HEK293 (cell line): ENCODE data around the gene DDN.

Experiments
- CTCF ChIA-PET: fragments of 350-600 bp; formaldehyde crosslinking; extraction: SDS; loops from one replicate; lab custom pipeline; 2021; ENCODE audit warnings: antibody characterized with exemption; lab: Yijun Ruan, JAX
- POLR2A ChIA-PET: fragments of 300-600 bp; formaldehyde crosslinking; extraction: SDS; loops from one replicate; lab custom pipeline; 2020; ENCODE audit warnings: antibody characterized with exemption, inconsistent platforms; lab: Yijun Ruan, JAX
- H3K27ac ChIP-seq: fragments of 200-500 bp; sonication (Bioruptor generic); 2 replicates; pipeline ENCODE4 v1.5.1; 2014; ENCODE audit warnings: low read depth, low read length, control low read depth, inconsistent platforms; ENCODE audit errors: extremely low read depth
- H3K36me3 ChIP-seq, 2 experiments: fragments of 200-500 bp in 1 of 2; sonication (Bioruptor generic) in 1 of 2; 1 replicate in 1 of 2; 2 replicates in 1 of 2; pipeline ENCODE4 v1.5.1; 2014 to 2017; ENCODE audit warnings: inconsistent platforms in 2 of 2, low read length in 2 of 2; ENCODE audit not compliant: control insufficient read depth in 2 of 2, insufficient read depth in 1 of 2
- H3K4me1 ChIP-seq: fragments of 200-500 bp; sonication (Bioruptor generic); 2 replicates; pipeline ENCODE4 v1.5.1; 2014; ENCODE audit warnings: mild to moderate bottlenecking, low read length, inconsistent platforms; ENCODE audit not compliant: control insufficient read depth, insufficient read depth
- H3K4me3 ChIP-seq: 2 replicates; pipeline ENCODE4 v1.5.1; 2011; ENCODE audit warnings: low read depth, mild to moderate bottlenecking, control low read depth, low read length, moderate library complexity
- H3K9me3 ChIP-seq: fragments of 200-500 bp; sonication (Bioruptor generic); 2 replicates; pipeline ENCODE4 v1.5.1; 2014; ENCODE audit warnings: low read depth, low read length, inconsistent platforms; ENCODE audit not compliant: control insufficient read depth, insufficient read depth
- GLI4 ChIP-seq: fragments of 450-650 bp; formaldehyde crosslinking; IDR thresholded peaks from 2 replicates; pipeline ENCODE4 v1.5.1; 2016; ENCODE audit warnings: missing biosample characterization, missing genetic modification characterization
- GLIS1 ChIP-seq: fragments of 450-650 bp; formaldehyde crosslinking; IDR thresholded peaks from 2 replicates; pipeline ENCODE4 v1.5.1; 2016; ENCODE audit warnings: missing biosample characterization, missing genetic modification characterization
- HOXA7 ChIP-seq: sonication (generic); formaldehyde crosslinking; IDR thresholded peaks from 2 replicates; pipeline ENCODE4 v1.8.1; 2022; ENCODE audit warnings: missing genetic modification reagents, borderline replicate concordance
- KLF10 ChIP-seq: fragments of 450-650 bp; IDR thresholded peaks from 2 replicates; pipeline ENCODE4 v1.5.1; 2018; ENCODE audit warnings: missing biosample characterization, mild to moderate bottlenecking, missing genetic modification characterization
- MEIS1 ChIP-seq: sonication (generic); formaldehyde crosslinking; IDR thresholded peaks from 2 replicates; pipeline ENCODE4 v1.8.1; 2022; ENCODE audit warnings: missing genetic modification reagents, mild to moderate bottlenecking, borderline replicate concordance
- MZF1 ChIP-seq: fragments of 450-650 bp; formaldehyde crosslinking; IDR thresholded peaks from 2 replicates; pipeline ENCODE4 v1.5.1; 2017; ENCODE audit warnings: missing biosample characterization, missing genetic modification characterization, borderline replicate concordance
- OVOL3 ChIP-seq: fragments of 450-650 bp; formaldehyde crosslinking; IDR thresholded peaks from 2 replicates; pipeline ENCODE4 v1.5.1; 2016; ENCODE audit warnings: missing biosample characterization, missing genetic modification characterization
- PATZ1 ChIP-seq: fragments of 450-650 bp; formaldehyde crosslinking; IDR thresholded peaks from 2 replicates; pipeline ENCODE4 v1.5.1; 2016; ENCODE audit warnings: missing biosample characterization, missing genetic modification characterization
- RBAK ChIP-seq: fragments of 450-650 bp; formaldehyde crosslinking; IDR thresholded peaks from 2 replicates; pipeline ENCODE4 v1.5.1; 2016; ENCODE audit warnings: missing biosample characterization, missing genetic modification characterization
- REPIN1 ChIP-seq: fragments of 450-650 bp; formaldehyde crosslinking; IDR thresholded peaks from 2 replicates; pipeline ENCODE4 v1.5.1; 2017; ENCODE audit warnings: missing biosample characterization, missing genetic modification characterization, low read depth
- SCRT1 ChIP-seq: fragments of 450-650 bp; formaldehyde crosslinking; IDR thresholded peaks from 2 replicates; pipeline ENCODE4 v1.5.1; 2016; ENCODE audit warnings: missing biosample characterization, missing genetic modification characterization, borderline replicate concordance
- SCRT2 ChIP-seq: fragments of 450-650 bp; formaldehyde crosslinking; IDR thresholded peaks from 2 replicates; pipeline ENCODE4 v1.5.1; 2016; ENCODE audit warnings: missing biosample characterization, missing genetic modification characterization
- SP2 ChIP-seq: fragments of 450-650 bp; formaldehyde crosslinking; IDR thresholded peaks from 2 replicates; pipeline ENCODE4 v1.5.1; 2016; ENCODE audit warnings: missing biosample characterization, missing genetic modification characterization
- ZBTB1 ChIP-seq: fragments of 450-650 bp; formaldehyde crosslinking; IDR thresholded peaks from 2 replicates; pipeline ENCODE4 v1.5.1; 2016; ENCODE audit warnings: missing biosample characterization, missing genetic modification characterization
- ZBTB7A ChIP-seq: fragments of 450-650 bp; formaldehyde crosslinking; IDR thresholded peaks from 2 replicates; pipeline ENCODE4 v1.5.1; 2016; ENCODE audit warnings: low read depth, missing biosample characterization, missing genetic modification characterization
- ZFP3 ChIP-seq: fragments of 450-650 bp; formaldehyde crosslinking; IDR thresholded peaks from 2 replicates; pipeline ENCODE4 v1.5.1; 2016; ENCODE audit warnings: low read depth, missing biosample characterization, missing genetic modification characterization
- ZNF112 ChIP-seq: fragments of 450-650 bp; formaldehyde crosslinking; IDR thresholded peaks from 2 replicates; pipeline ENCODE4 v1.5.0; 2017; ENCODE audit warnings: missing biosample characterization, missing genetic modification characterization
- ZNF157 ChIP-seq: fragments of 450-650 bp; formaldehyde crosslinking; IDR thresholded peaks from 2 replicates; pipeline ENCODE4 v1.5.1; 2016; ENCODE audit warnings: missing biosample characterization, missing genetic modification characterization
- ZNF221 ChIP-seq: fragments of 450-650 bp; formaldehyde crosslinking; IDR thresholded peaks from 2 replicates; pipeline ENCODE4 v1.5.1; 2017; ENCODE audit warnings: missing biosample characterization, missing genetic modification characterization, borderline replicate concordance
- ZNF394 ChIP-seq: fragments of 450-650 bp; formaldehyde crosslinking; IDR thresholded peaks from 2 replicates; pipeline ENCODE4 v1.5.1; 2016; ENCODE audit warnings: missing biosample characterization, missing genetic modification characterization, mild to moderate bottlenecking, moderate library complexity, borderline replicate concordance
- ZNF549 ChIP-seq: fragments of 450-650 bp; IDR thresholded peaks from 2 replicates; pipeline ENCODE4 v1.5.1; 2018; ENCODE audit warnings: missing biosample characterization, missing genetic modification characterization, mild to moderate bottlenecking, inconsistent platforms, moderate library complexity
- ZNF600 ChIP-seq: fragments of 450-650 bp; formaldehyde crosslinking; IDR thresholded peaks from 2 replicates; pipeline ENCODE4 v1.5.1; 2016; ENCODE audit warnings: missing biosample characterization, missing genetic modification characterization
- ZNF610 ChIP-seq: fragments of 450-650 bp; formaldehyde crosslinking; IDR thresholded peaks from 2 replicates; pipeline ENCODE4 v1.5.1; 2016; ENCODE audit warnings: missing biosample characterization, missing genetic modification characterization, borderline replicate concordance
- ZNF776 ChIP-seq: fragments of 450-650 bp; formaldehyde crosslinking; IDR thresholded peaks from 2 replicates; pipeline ENCODE4 v1.5.0; 2017; ENCODE audit warnings: missing biosample characterization, missing genetic modification characterization, borderline replicate concordance
- ZNF791 ChIP-seq: fragments of 450-650 bp; formaldehyde crosslinking; IDR thresholded peaks from 2 replicates; pipeline ENCODE4 v1.5.1; 2016; ENCODE audit warnings: missing biosample characterization, missing genetic modification characterization
- ZSCAN16 ChIP-seq: fragments of 450-650 bp; formaldehyde crosslinking; IDR thresholded peaks from 2 replicates; pipeline ENCODE4 v1.5.1; 2016; ENCODE audit warnings: missing biosample characterization, missing genetic modification characterization
- ZSCAN5A ChIP-seq: fragments of 450-650 bp; formaldehyde crosslinking; IDR thresholded peaks from 2 replicates; pipeline ENCODE4 v1.5.1; 2016; ENCODE audit warnings: missing biosample characterization, missing genetic modification characterization

Gene DDN

GRCh38 chr12:49027846-49028555 is 28.8 kb upstream of the DDN start:
- POLR2A ChIA-PET: no interaction called here
- no peak overlapping the region for H3K4me3 ChIP-seq
- CTCF ChIA-PET: interaction anchor here (2.5 to 3.2 kb wide), 2 partner anchors 8 to 16 kb away, joined by 14 to 17 read pairs; no protein-coding TSS in a partner anchor
- H3K27ac ChIP-seq: no peak overlapping the region
- TF ChIP-seq ZSCAN16 (tag by site-specific recombination) (no peak), OVOL3 (tag by site-specific recombination) (no peak), SCRT1 (tag by site-specific recombination) (no peak), MEIS1 (CRISPR knock-in tag) (no peak), REPIN1 (tag by site-specific recombination) (no peak), ZBTB1 (tag by site-specific recombination) (no peak), PATZ1 (tag by site-specific recombination) (no peak), ZNF157 (no peak), ZNF394 (tag by site-specific recombination) (no peak), MZF1 (tag by site-specific recombination) (no peak)
- H3K4me1 ChIP-seq: no peaks in the 10 kb centered on the region
- H3K9me3 ChIP-seq: no peaks in the 10 kb centered on the region
- peaks cover 15 to 98% of the 10 kb centered on the region in 2 experiments for H3K36me3 ChIP-seq

- POLR2A ChIA-PET: interaction anchor here (0.5 kb wide), 1 partner anchor 25 kb away, joined by 3 read pairs; no protein-coding TSS in a partner anchor
- 0 out of 2 replicates have a peak, but pooled peaks have one; percentile 17 for TF ChIP-seq SP2 (tag by site-specific recombination)
- TF ChIP-seq ZNF549 (tag by site-specific recombination): no peak
- TF ChIP-seq, all 188 proteins: peak for 1
- no peaks in the 10 kb centered on the region for H3K4me1 ChIP-seq
- H3K9me3 ChIP-seq: no peaks in the 10 kb centered on the region
- CTCF ChIA-PET: interaction anchor here (0.6 to 1.1 kb wide), 2 partner anchors 9 to 61 kb away, joined by 3 to 4 read pairs; no protein-coding TSS in a partner anchor
- H3K4me3 ChIP-seq: no peak overlapping the region
- peaks cover 20 to 98% of the 10 kb centered on the region in 2 experiments for H3K36me3 ChIP-seq
- H3K27ac ChIP-seq: no peak overlapping the region
Measured at GRCh38 chr12:49026678-49027480, 27.7 kb upstream of the DDN start.

- no peaks in the 10 kb centered on the region for H3K4me1 ChIP-seq
- H3K4me3 ChIP-seq: no peak overlapping the region
- peaks cover 20 to 97% of the 10 kb centered on the region in 2 experiments for H3K36me3 ChIP-seq
- CTCF ChIA-PET: interaction anchor here (0.6 to 2.0 kb wide), 3 partner anchors 9 to 62 kb away, joined by 3 to 12 read pairs (median 4); no protein-coding TSS in a partner anchor
- no peak overlapping the region for H3K27ac ChIP-seq
- POLR2A ChIA-PET: interaction anchor here (0.5 kb wide), 1 partner anchor 24 kb away, joined by 3 read pairs; no protein-coding TSS in a partner anchor
- no peaks in the 10 kb centered on the region for H3K9me3 ChIP-seq
- no peak for TF ChIP-seq KLF10 (tag by site-specific recombination)
- TF ChIP-seq SCRT2 (tag by site-specific recombination): no peak
- TF ChIP-seq ZNF610 (tag by site-specific recombination): no peak
- no peak for TF ChIP-seq HOXA7 (CRISPR knock-in tag)
- no peak for TF ChIP-seq GLIS1 (tag by site-specific recombination)
- TF ChIP-seq GLI4 (tag by site-specific recombination): no peak
- no peak for TF ChIP-seq ZNF791 (tag by site-specific recombination)
- no peak for TF ChIP-seq ZNF221 (tag by site-specific recombination)
- no peak for TF ChIP-seq ZNF776 (tag by site-specific recombination)
- TF ChIP-seq ZFP3 (tag by site-specific recombination): no peak
- TF ChIP-seq ZBTB7A (tag by site-specific recombination): no peak
- no peak for TF ChIP-seq ZSCAN5A
- TF ChIP-seq RBAK (tag by site-specific recombination): no peak
- no peak for TF ChIP-seq ZNF112 (tag by site-specific recombination)
- TF ChIP-seq ZNF600 (tag by site-specific recombination): no peak
Measured at GRCh38 chr12:49026101-49026500, 26.9 kb upstream of the DDN start.
